GM12872 (cell line): ENCODE measurements around the gene ARFGEF3.

Experiments used
- CTCF ChIP-seq: IDR thresholded peaks from 3 replicates; pipeline ENCODE4 v1.5.1; 2011; ENCODE audit warnings: low read depth, mild to moderate bottlenecking, low read length, moderate library complexity; ENCODE audit not compliant: insufficient read depth

ARFGEF3 gene

GRCh38 chr6:138157986-138158638, 3.6 kb upstream of the ARFGEF3 start:
- no peak for TF ChIP-seq CTCF

- TF ChIP-seq CTCF, result no peak
These were observed 2.5 kb upstream of the ARFGEF3 start for GRCh38 chr6:138159246-138159645.

GRCh38 chr6:138160329-138161087, 1.2 kb upstream of the ARFGEF3 start:
- TF ChIP-seq CTCF, result no peak

GRCh38 chr6:138161088-138161337, 726 bp upstream of the ARFGEF3 start:
- TF ChIP-seq CTCF, result no peak

- no peak for TF ChIP-seq CTCF
These were observed 594 bp downstream of the ARFGEF3 start for GRCh38 chr6:138162111-138162954.

GRCh38 chr6:138162955-138163575, 1.3 kb downstream of the ARFGEF3 start:
- TF ChIP-seq CTCF, result no peak

GRCh38 chr6:138175596-138175995, 13.9 kb downstream of the ARFGEF3 start:
- TF ChIP-seq CTCF, result no peak
